Gastrocnemius medialis (tissue), 4 donors: ENCODE results near the gene RASSF4. TPM values are rescaled to one million over a fixed set of nuclear protein-coding genes. Genes with fewer than 3 reads are reported as not detected.

ENCODE experiments used
- ATAC-seq, 2 donors: fragments of 150-250 bp; one replicate each; pipeline ENCODE4 v1.9.1; 2016
- DNase-seq, 2 donors: peaks; one replicate each; pipeline ENCODE4 v3.0.0-alpha.2; 2019
- H3K27ac ChIP-seq, 4 donors: fragments of 200-600 bp; sonication (generic); 1 replicate in 1 of 4; 2 replicates in 3 of 4; pipeline ENCODE4 v1.5.1; 2016 to 2018; ENCODE audit warnings: mild to moderate bottlenecking in 2 of 4, moderate library complexity in 1 of 4
- H3K27me3 ChIP-seq, 3 donors: fragments of 200-600 bp; sonication (generic) in 2 of 3; 1 replicate in 1 of 3; 2 replicates in 2 of 3; pipeline versions ENCODE4 v1.5.1 to v1.6.0; 2016 to 2019; ENCODE audit warnings: mild to moderate bottlenecking in 1 of 3, moderate library complexity in 1 of 3
- H3K36me3 ChIP-seq, 2 donors: fragments of 200-600 bp; sonication (generic) in 1 of 2; one replicate each; pipeline ENCODE4 v1.5.1; 2017 to 2018
- H3K4me1 ChIP-seq, 2 donors: fragments of 200-600 bp; sonication (generic) in 1 of 2; one replicate each; pipeline ENCODE4 v1.5.1; 2016 to 2017; ENCODE audit warnings: mild to moderate bottlenecking in 2 of 2
- H3K4me3 ChIP-seq, 4 donors: fragments of 200-600 bp; sonication (generic) in 3 of 4; 1 replicate in 1 of 4; 2 replicates in 3 of 4; pipeline ENCODE4 v1.5.1; 2016 to 2019; ENCODE audit warnings: mild to moderate bottlenecking in 2 of 4
- H3K9me3 ChIP-seq, 3 donors: fragments of 200-600 bp; sonication (generic) in 2 of 3; 1 replicate in 1 of 3; 2 replicates in 2 of 3; pipeline ENCODE4 v1.5.1; 2016 to 2019
- POLR2A ChIP-seq, 2 donors: fragments of 450-650 bp; IDR thresholded peaks; one replicate each; pipeline ENCODE4 v1.6.1; 2017; ENCODE audit warnings: antibody characterized with exemption in 2 of 2, mild to moderate bottlenecking in 2 of 2, moderate library complexity in 2 of 2
- in situ Hi-C, 4 donors: fragments of 200-750 bp; cut with MboI; loops; one replicate each; pipeline versions ENCODE4 v1.15.0 to v1.8.0; 2017; ENCODE audit warnings: low sequenced_read_pairs in 4 of 4
- intact Hi-C: fragments of 100-400 bp; cut with DNase I; formaldehyde crosslinking; loops from one replicate; pipeline ENCODE4 v1.15.1; 2023; ENCODE audit warnings: low total_unique reads
- total RNA-seq, 4 donors: library from RNA; depleted of rRNA; stranded (reverse); fragments of >200 nt; gene quantifications; one replicate each; pipeline versions ENCODE4 v1.1.0 to v1.2.3, GENCODE V29; 2016
- TF ChIP-seq, protein P1 (sequence below), 5 experiments: fragments of 450-650 bp in 3 of 5; fragments of 200-600 bp in 2 of 5; sonication (generic) in 2 of 5; IDR thresholded peaks in 4 of 5; conservative IDR thresholded peaks in 1 of 5; 1 replicate in 4 of 5; 2 replicates in 1 of 5; pipeline ENCODE4 v1.5.1; 2016 to 2019; ENCODE audit warnings: antibody characterized with exemption in 5 of 5, mild to moderate bottlenecking in 3 of 5, moderate library complexity in 3 of 5

The RASSF4 gene
- total RNA-seq, 4 donors from 2014 or later: 9.4 to 39.7 (median 24.0) TPM

GRCh38 chr10:44949127-44949802 is 10.3 kb upstream of the RASSF4 start:
- no peak overlapping the region for H3K4me3 ChIP-seq
- peaks cover 0 to 5% of the 10 kb centered on the region in 2 donors for H3K36me3 ChIP-seq
- intact Hi-C loops: no loop called here
- in situ Hi-C loops: no loop called here
- no peaks in the 10 kb centered on the region for H3K9me3 ChIP-seq
- no peaks in the 10 kb centered on the region for H3K27me3 ChIP-seq
- ATAC-seq (no peak), DNase-seq (no peak)
- H3K4me1 ChIP-seq: peaks cover 10 to 34% of the 10 kb centered on the region in 2 donors
- no peak overlapping the region for H3K27ac ChIP-seq
- no peak for TF ChIP-seq POLR2A (IDR thresholded peaks at IDR 0.05)
- TF ChIP-seq, protein P1, sequence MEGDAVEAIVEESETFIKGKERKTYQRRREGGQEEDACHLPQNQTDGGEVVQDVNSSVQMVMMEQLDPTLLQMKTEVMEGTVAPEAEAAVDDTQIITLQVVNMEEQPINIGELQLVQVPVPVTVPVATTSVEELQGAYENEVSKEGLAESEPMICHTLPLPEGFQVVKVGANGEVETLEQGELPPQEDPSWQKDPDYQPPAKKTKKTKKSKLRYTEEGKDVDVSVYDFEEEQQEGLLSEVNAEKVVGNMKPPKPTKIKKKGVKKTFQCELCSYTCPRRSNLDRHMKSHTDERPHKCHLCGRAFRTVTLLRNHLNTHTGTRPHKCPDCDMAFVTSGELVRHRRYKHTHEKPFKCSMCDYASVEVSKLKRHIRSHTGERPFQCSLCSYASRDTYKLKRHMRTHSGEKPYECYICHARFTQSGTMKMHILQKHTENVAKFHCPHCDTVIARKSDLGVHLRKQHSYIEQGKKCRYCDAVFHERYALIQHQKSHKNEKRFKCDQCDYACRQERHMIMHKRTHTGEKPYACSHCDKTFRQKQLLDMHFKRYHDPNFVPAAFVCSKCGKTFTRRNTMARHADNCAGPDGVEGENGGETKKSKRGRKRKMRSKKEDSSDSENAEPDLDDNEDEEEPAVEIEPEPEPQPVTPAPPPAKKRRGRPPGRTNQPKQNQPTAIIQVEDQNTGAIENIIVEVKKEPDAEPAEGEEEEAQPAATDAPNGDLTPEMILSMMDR (IDR thresholded peaks at IDR 0.05 in 4 of 5, conservative IDR thresholded peaks at IDR 0.05 in 1 of 5): no peak

GRCh38 chr10:44949915-44950314 is 9.7 kb upstream of the RASSF4 start:
- H3K27ac ChIP-seq: no peak overlapping the region
- H3K9me3 ChIP-seq: no peaks in the 10 kb centered on the region
- H3K27me3 ChIP-seq: no peaks in the 10 kb centered on the region
- no peak for ATAC-seq
- TF ChIP-seq, protein P1 (IDR thresholded peaks at IDR 0.05 in 4 of 5, conservative IDR thresholded peaks at IDR 0.05 in 1 of 5): no peak
- TF ChIP-seq POLR2A (IDR thresholded peaks at IDR 0.05): no peak
- in situ Hi-C loops: no loop called here
- DNase-seq: no peak
- peaks cover 0 to 5% of the 10 kb centered on the region in 2 donors for H3K36me3 ChIP-seq
- H3K4me1 ChIP-seq: peaks cover 10 to 34% of the 10 kb centered on the region in 2 donors
- H3K4me3 ChIP-seq: no peak overlapping the region
- intact Hi-C loops: no loop called here

GRCh38 chr10:44950326-44951225 is 9.0 kb upstream of the RASSF4 start:
- intact Hi-C loops: no loop called here
- H3K27ac ChIP-seq: no peak overlapping the region
- no peak for DNase-seq

GRCh38 chr10:44951576-44952226 is 7.9 kb upstream of the RASSF4 start:
- no peaks in the 10 kb centered on the region for H3K9me3 ChIP-seq
- H3K36me3 ChIP-seq: peaks cover 0 to 10% of the 10 kb centered on the region in 2 donors
- intact Hi-C loops: no loop called here
- H3K4me1 ChIP-seq: peaks cover 10 to 22% of the 10 kb centered on the region in 2 donors
- no peak overlapping the region for H3K4me3 ChIP-seq
- DNase-seq (no peak), ATAC-seq (no peak)
- no peak overlapping the region for H3K27ac ChIP-seq
- in situ Hi-C loops: no loop called here
- TF ChIP-seq, protein P1 (IDR thresholded peaks at IDR 0.05 in 4 of 5, conservative IDR thresholded peaks at IDR 0.05 in 1 of 5): no peak
- no peak for TF ChIP-seq POLR2A (IDR thresholded peaks at IDR 0.05)
- H3K27me3 ChIP-seq: no peaks in the 10 kb centered on the region

More at GRCh38 chr10:44950326-44951225, 9.0 kb upstream of the RASSF4 start:
- TF ChIP-seq POLR2A (IDR thresholded peaks at IDR 0.05): no peak
- TF ChIP-seq, protein P1 (IDR thresholded peaks at IDR 0.05 in 4 of 5, conservative IDR thresholded peaks at IDR 0.05 in 1 of 5): no peak
- H3K36me3 ChIP-seq: peaks cover 0 to 5% of the 10 kb centered on the region in 2 donors
- no peak for ATAC-seq
- H3K9me3 ChIP-seq: no peaks in the 10 kb centered on the region
- in situ Hi-C loops: no loop called here
- no peaks in the 10 kb centered on the region for H3K27me3 ChIP-seq
- no peak overlapping the region for H3K4me3 ChIP-seq
- peaks cover 10 to 33% of the 10 kb centered on the region in 2 donors for H3K4me1 ChIP-seq
